ENCODE results near the gene FAF2.
A peak's percentile ranks its signal among the peaks of the same experiment; 100 is the strongest.
"Not testable (repeated sequence)": the region's sequence is repeated elsewhere in the genome, so short reads cannot be mapped to it uniquely, and the experiment has no call there.

FAF2 gene, protein sequence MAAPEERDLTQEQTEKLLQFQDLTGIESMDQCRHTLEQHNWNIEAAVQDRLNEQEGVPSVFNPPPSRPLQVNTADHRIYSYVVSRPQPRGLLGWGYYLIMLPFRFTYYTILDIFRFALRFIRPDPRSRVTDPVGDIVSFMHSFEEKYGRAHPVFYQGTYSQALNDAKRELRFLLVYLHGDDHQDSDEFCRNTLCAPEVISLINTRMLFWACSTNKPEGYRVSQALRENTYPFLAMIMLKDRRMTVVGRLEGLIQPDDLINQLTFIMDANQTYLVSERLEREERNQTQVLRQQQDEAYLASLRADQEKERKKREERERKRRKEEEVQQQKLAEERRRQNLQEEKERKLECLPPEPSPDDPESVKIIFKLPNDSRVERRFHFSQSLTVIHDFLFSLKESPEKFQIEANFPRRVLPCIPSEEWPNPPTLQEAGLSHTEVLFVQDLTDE

DNA sequence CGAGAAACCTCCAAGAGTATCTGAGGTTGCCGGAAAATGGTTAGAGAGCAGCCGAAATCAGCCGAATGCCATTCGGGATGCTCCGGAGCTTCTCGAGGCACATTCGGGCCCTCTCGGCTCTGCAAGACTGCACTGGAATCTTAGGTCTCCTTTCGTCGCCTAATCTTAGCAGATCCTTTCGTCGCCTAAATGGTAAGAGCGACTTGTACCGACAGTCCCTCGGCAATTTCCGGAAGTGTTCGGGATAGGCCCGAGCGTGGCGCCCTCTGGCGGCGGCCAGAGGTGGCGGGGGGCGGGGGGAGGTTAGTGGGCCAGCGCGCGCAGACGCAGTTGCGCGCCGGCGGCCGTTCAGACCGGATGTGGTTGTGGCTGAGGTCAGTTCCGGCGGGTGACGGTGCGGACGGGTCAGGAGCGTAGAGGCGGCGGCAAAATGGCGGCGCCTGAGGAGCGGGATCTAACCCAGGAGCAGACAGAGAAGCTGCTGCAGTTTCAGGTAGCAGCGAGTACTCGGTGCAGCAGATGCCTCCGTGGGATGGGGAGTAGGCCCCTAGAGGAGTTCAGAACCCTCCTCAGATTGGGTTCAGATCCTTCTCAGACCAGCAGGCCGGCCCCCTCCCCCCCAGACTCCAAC lies at the start of gene FAF2:
FAF2 (plus strand) TSS at position 408 of the 631 bp plus-strand sequence; CDS start at position 431, 23 bp downstream.
- DNase-seq: peak; percentile 96

DNA sequence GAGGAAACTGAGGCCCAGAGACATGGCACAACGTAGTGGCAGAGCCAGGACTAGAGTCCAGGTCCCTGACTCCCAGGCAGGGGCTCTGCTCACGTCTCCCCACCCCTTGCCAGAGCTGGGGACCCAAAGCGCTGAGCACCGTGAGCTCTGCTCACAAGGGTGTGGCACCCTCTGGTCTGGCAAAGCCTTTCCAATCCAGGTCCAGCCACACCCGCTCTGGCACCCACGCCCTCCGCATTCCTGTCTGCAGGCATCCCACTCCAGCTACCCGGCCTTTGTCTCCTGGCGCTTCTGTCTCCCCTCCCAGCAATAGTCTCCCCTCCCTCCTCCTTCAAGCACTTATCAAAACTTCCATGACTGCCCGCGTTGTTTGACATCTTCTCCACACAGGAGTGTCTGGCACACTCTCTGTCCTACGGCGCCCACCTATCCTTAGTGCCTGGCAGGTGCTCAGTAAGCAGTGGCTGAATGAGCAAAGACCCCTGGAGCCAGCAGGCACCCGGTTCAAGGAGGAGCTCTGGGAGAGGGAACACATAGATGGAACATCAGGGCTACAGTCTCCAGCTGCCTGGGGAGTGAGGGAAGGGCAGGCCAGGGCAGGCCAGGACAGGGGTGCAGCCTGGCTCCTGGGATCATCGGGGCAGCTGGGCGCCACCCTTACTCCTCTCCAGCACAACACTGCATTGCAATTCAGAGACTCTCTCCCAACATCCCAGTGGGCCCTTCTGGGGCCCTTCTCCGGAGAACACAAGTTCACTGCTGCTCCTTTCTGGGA lies 47.6 kb upstream of the FAF2 start:
- DNase-seq: no peak

DNA sequence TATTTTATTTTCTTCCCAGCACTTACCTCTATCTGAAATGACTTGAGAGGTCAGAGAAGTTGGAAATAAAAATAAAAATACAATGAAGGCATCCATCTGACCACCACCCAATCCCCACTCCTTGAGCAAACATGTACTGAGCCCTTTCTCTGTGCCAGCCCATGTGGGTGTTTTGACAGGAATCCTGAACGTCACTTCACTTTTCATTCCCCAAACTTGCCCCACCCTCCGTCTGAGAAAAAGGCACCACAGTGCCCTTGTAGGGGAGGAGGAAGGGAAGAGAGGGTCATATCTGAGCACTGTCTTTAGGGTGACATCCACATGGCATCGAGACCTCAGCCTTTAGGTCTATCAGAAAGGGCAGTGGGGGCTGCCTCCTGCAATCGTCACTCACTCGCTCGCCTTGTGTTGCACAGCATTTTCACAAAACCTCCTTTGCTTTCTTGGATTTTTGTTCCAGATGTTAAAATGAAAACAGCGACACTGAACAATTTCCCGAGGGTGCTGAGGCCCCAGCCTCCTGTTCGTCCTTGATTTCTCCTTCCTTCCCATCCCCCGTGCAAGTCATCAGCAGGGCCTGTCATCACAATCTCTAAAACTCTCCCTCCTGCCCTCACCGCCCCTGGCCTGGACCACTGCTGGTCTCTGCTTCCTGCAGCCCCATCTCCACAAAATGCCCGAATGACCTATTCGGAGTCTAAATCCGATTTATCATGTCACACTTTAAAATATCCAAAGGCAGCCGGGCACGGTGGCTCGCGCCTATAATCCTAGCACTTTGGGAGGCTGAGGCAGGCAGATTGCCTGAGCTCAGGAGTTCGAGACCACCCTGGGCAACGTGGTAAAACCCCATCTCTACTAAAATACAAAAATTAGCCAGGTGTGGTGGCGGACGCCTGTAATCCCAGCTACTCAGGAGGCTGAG lies 46.6 kb upstream of the FAF2 start:
- no peak for DNase-seq

DNA sequence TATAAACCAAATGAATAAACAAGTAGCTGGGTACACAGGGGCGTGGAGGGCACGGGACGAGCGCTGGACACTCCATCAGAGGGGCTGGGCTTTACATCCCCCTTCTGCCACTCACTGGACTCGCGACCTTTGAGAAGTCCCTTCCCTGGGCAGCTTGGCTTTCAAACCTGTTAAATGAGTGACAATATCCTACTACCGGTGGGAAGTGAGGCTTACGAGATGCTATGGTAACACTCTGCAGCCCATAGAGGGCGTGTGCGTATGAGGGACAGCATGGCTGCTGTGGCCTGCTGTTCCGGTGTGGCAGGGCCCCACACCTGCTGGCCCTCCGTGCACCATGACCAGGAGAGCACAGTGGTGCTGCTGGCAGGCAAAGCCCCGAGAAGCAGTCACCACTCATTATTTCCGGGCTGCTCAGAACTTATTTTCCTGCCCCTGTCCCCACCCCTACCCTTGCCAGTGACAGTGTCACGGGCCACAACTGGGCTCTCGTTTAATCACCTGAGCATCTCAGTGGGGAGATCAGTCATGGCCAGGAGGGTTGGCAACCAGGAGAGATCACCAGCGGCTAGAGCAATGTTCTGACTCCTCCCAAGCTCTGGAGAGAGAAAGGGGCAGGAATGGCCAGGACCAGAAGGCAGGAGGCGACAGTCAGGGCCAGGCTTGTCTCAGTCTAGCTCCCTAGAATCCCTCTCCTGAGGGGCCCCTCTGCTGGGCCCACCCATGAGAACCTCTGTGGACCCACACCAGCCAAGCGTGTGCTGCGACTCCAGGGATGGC lies 42.3 kb upstream of the FAF2 start:
- no peak for DNase-seq

DNA sequence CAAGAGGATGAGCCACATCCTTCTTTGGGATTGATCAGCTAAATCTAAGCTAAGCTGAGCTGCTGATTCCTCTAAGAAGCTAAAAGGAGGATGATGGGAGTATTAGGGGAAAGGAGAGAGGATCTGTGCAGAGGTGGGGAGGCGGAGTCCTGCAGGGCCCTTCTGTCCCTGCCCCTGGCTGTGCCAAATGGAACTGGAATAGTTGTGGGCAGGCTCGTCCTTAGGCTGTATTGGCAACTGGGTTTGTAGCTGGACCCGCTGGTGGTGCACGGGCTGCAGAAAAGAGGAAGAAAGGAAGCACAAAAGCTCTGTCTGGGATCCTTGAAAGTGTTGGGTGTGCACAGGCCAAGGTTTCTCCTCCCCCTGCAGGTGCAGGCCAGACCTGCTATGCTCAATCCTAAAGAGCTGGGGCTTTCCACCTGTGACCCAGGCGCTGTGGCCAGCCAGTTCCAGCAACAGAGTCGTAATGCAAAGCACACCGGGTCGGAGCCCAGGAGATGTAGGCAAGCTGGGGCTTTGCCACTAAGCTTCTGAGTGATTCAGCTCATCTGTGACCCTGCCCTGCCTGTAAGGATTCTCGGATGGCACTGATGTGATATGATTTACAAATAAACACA lies 41.6 kb upstream of the FAF2 start:
- no peak for DNase-seq

DNA sequence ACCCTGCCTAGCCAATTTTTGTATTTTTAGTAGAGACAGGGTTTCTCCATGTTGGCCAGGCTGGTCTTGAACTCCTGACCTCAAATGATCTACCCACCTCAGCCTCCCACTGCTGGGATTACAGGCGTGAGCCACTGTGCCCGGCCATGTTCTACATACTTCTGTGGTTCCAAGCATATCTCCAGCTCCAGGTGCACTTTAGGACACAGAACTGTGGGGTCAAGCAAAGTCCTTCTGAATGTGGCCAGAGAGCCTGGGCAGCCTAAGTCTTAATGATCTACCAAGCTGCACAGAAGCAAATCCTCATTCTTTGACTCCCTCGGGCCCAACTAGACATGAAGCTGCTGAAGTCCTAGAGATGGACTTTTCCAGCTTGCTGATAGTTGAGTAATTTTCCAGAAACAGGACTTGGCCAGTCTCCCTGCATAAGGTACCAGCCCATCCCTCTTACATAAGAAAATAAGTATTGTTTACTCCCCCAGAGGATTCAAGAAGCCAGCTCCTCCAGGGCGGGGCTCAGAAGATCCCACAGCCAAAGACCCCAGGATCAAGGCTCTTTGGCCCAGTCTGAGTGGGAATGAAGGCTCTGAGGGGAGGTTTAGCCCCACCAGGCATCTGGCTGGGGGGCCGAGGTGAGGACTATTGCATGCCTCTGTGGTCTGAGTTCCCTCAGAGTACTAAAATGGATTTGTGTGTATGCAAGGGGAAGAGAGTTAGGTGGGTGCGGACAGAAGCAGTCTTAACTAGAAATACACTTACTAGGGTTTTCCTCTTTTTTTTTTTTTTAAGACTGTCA lies 40.5 kb upstream of the FAF2 start:
- DNase-seq: no peak

DNA sequence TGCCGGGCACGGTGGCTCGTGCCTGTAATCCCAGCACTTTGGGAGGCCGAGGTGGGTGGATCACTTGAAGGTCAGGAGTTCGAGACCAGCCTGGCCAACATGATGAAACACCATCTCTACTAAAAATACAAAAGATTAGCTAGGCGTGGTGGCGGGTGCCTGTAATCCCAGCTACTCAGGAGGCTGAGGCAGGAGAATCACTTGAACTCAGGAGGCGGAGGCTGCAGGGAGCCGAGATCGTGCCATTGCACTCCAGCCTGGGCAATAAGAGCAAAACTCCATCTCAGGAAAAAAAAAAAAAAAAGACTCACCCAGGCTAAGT lies 40.0 kb upstream of the FAF2 start:
- not testable (repeated sequence) for DNase-seq

DNA sequence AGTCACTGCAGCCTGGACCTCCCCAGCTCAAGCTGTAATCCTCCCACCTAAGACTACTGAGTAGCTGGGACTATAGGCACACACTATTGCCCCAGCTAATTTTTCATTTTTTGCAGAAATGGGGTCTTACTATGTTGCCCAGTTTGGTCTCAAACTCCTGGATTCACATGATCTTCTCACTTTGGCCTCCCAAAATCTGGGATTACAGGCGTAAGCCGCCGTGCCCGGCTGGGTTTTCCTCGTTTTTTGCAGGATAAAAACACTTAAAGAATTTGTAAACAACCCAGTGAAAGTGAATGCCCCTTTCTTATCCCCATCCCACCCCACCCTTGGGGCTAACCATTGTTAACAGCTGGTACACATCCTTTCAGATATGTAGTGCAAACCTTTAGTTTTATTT lies 39.6 kb upstream of the FAF2 start:
- no peak for DNase-seq

DNA sequence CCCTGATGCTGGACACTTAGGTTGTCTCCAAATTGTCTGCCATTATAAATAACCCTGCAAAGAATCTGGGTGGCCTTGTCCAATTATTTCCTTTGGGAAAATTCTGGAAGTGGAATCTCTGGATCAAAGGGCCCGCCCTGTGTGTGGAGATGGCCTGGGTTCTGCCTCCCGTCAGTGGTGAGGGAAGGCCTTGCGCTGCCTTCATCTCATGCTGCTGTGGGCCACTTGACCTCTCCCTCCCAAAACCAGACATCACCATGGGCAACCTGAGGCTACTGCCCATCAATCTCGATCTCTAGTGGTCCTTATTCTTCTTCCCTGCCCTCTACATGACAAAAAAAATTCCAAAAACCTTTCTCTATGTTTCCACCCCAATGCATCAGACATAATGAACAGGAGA lies 38.4 kb upstream of the FAF2 start:
- no peak for DNase-seq

DNA sequence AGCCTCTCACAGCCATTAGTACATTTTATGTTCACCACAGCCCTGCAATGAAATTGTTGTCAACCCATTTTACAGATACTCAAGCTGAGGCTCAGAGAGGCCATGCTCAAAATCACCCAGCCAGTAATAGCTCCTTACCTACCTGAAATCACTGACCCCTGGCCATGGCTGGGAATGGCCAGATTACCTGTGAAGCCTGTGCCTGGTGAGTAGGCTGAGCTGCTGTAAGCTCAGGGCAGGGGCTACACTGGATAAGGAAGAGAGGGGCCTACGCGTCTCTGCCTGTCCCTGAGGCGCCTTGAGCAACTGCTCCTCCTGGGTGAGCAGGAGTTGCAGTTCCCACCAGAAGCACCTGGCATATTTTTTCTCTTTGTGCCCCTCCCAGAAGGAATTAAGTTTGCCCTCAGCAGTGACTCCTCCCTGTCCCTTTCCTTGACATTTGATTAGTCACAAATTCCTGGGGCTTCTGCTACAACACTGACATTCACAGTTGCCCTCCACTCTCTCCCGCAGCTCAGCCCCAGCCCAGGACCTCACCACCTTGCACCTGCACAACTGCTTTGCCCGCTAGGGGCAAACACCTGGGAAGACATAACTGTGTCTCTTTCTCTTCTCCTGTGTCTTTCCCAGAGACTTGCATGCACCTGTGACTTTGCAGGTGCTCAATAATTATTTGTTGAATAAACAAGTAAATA lies 37.6 kb upstream of the FAF2 start:
- DNase-seq: no peak

DNA sequence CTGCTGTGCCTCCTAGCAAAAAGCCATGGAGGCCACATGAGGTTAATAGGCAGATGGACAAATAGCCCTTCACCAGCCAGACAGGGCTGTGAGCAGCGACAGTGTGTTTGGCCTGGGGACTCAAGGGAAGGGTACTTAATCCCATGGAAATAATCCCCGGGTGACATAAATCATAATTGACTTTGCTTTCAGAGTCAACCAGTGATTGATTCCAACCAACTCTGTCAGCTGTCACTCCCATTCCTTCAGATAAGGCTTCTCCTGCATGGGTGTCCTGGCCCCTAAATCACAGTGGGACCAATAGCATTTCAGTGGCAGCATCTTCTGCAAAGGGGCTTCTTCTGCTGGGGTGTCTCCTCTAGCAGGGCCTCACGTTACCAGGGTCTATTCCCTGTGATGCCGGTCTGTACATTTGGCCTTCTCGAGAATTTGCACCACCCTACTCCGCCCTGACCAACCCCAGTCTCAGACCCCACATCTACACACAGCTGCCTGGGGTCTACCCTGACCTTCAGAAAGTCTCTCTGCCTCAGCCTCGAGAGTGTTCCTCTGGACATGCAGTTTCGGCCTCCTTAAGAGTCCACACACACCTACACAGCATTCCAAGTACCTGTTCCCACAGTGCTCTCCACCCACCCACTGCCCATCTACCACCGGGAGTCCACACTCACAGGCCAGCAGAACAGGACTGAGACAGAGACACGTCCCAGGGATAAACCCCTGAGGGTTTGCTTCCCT lies 35.5 kb upstream of the FAF2 start:
- no peak for DNase-seq

DNA sequence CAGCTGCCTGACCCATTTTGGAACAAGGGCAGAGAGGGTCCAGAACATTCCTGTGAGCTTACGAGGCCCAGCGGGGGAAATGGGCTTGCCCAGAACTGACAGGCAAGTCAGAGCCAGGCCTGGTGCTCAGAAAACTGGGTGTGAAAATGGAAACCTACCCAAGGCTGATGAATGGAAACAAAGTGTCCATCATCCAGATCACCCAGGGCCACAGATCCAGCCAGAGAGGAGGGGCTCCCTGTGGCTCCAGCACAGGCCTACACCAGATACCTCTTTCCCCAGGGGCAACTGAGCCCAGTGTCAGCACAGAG lies 35.0 kb upstream of the FAF2 start:
- no peak for DNase-seq

DNA sequence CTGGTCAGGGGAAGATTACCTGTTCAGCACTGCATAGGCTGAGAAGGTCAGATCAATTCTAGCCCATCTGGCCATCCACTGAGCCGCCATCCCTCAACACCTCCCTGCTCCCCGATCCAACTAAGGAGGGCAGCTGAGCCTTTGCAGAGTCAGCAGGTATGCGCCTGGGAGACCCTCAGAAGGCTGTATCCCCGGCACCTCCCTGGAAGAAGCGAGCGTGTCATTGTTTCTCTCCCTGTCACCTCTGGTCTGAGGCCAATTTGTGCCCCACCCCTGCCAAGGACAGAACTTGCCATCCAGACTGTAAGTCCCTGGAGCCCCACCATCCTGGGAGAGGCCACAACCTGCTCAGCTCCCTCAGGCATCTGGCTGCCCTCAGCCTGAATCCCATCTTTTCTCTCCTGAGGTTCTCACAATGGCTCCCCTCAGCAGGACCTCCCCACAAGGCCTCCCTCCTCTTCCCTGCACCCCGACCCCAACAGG lies 34.4 kb upstream of the FAF2 start:
- no peak for DNase-seq

DNA sequence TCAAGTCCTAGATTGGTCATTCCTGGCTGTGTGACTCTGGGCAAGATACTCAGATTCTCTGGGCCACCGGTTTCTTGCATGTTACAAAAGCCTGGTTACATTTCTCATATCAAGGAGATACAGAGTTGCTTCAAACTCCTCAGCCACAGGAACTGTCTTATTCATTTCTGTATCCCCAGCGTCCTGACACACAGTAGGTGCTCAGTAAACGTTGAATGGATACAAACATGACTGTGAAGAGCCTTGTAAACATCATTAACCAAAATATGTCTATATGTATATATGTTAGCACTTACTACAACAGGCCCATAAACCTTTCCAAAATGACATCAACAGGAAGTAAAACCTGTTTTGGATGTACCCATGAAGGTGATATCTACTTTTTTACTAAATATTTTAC lies 33.5 kb upstream of the FAF2 start:
- no peak for DNase-seq

DNA sequence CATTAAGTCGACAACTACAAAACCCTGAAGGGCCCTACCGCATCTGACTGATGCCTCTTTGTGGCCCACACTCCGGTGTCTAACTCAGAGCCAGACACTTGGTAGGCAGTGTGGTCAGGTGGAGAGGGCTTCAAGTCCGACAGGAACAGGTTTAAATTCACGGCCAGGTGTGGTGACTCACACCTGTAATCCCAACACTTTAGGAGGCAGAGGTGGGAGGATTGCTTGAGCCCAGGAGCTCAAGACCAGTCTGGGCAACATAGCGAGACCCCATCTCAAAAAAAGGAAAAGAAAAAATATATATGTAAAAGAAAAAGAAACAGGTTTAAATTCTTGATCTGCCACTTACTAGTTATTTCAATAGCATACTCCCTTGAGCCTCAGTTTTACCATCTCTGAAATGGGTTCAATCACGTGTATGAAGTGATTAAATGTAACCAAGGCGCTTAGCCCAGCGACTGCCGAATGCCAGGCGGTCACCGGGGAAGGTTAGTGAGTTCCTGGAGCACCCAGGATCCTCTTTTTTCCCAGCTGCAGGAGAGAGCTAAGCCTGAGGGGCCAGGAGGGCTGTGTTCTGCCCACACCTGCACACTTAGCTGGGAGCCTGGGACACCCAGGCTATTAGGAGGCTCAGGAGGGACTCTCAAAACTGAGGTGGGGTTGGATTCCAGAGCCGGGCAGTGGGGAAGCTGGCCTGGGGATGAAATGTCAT lies 32.8 kb upstream of the FAF2 start:
- DNase-seq: no peak

DNA sequence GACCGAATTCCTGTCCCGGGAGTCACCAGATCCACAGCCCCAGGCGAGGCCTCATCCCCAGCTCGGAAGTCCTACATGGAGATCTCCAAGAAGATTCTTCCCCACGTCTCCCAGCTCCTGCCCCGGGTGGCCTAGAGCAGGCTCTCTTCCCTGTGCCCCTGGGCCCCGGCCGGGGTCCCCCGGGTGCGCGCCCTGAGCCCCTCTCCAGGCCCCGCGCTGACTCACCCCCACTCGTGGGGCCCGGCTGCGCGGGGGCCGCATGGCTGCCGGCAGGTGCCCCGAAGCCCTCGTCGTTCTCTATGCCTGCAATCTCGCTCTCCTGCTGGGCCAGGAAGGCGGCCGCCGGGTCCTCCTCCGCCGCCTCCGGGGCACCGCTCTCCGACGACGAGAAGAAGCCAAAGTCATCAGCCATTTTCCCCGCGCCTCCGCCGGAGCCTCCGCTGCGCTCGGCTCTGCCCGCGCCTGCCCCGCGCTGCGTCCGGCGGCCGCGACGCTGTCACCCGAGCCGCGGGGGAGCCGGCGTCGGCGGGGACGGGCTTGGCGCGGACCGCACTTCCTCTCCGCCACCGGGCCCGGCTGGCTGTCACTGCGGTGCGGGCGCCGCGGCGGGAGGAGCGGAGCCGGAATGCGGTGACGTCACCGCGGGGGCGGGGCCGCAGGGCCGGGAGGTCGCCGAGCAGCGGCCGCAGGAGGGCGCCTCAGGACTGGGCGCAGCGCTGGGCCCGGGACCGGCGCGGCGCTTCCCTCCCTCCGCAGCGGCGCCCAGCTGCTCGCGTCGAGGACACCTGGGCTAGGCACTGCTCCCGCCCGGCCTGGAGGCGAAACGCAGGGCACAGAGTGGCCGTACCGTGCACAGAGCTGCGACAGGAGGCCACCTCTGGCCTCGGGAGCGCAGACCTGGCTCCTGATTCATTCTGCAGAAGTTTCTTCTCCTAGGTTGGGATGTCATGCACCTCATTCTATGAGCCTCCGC lies 31.9 kb upstream of the FAF2 start, which contains the start of gene CLTB:
CLTB (minus strand) TSS at position 588 of the 973 bp plus-strand sequence; CDS start at position 412, 176 bp downstream.
- DNase-seq: peak; percentile 89

DNA sequence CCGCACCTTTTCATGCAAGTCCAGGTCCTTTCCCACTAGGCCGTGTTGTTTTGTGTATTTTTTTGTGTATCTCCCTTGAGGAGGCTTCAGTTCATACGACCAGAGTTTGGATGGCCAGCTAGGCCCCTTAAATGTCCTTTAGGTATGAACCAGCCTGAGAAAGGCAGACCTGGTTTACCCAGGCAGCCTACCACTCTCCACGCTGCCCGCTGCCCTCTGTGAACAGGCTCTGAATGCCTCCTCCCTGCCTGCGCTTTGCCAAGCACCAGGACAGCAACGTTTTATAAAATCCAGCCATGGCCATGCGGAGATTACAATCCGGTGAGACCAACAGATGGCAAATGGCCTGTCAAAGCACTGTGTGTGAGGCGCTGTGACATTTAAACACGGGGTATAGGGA lies 31.2 kb upstream of the FAF2 start:
- DNase-seq: no peak

Measured in inflammatory macrophage treated with lipopolysaccharide for 4 hours (primary cell).